CD4-positive, alpha-beta T cell treated with Interleukin-1 beta for 1 hour (primary cell): ENCODE data around the gene ASB15.
"Not testable (repeated sequence)": the region's sequence is repeated elsewhere in the genome, so short reads cannot be mapped to it uniquely, and the experiment has no call there.

Experiments used
- DNase-seq, 2 donors: peaks; one replicate each; pipeline ENCODE4 v3.0.0-alpha.2; 2020 to 2022

The ASB15 gene

DNA sequence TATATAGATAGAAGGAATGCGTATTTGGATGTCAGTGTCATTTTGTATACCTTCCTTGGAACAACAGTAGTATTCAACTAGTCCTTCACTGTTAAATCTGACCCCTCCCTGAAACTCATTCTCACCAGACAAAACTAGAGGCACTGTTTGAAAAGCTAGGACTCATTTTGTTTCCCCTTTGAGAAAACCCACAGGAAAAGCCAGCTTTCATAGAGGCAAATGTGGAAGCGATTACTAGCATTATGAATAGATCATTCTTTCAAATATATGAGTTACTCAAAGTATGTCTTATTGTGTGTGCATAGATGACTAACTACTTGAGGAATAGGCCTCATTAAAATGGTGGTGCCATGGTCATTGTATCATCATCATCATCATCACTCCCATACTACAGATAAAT, 1.9 kb upstream of the ASB15 start:
- no peak for DNase-seq

DNA sequence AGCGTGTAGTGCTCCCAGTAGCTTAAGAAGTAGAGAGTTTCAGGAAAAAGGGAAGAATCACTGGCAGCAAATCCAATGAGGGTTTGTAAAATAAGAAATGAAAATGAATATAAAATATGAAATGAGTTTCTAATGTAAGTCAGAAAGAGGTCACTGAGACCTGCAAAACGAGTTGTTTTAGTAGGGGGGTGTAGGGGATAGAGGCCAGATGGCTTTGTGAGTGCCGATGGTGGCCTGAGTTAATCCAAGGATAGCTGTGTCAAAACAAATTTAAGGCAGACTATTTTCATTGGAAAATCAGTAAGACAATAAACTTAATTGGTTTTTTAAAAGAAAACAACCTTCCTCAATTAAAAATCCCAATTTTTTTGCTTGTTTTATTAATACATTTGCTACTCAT, 745 bp upstream of the ASB15 start:
- DNase-seq, result no peak

DNA sequence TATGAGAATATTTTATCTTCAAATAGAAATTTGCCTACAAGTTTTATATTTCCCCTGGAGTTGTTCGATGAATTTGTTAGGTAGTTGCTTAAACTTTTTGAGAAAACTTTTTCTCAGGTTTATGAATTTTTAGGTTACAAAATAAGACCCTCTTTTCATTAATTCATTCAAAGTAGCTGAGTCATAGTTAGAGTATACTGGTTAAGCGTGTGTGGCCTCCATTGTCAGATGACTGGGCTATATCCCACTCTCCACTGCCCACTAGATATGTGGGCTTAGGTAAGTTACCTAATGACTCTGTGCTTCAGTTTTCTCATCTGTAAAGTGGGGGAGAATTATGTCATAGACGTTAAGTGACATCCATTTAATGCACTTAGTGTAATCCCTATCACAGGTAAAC, 1.0 kb downstream of the ASB15 start:
- DNase-seq, result no peak

DNA sequence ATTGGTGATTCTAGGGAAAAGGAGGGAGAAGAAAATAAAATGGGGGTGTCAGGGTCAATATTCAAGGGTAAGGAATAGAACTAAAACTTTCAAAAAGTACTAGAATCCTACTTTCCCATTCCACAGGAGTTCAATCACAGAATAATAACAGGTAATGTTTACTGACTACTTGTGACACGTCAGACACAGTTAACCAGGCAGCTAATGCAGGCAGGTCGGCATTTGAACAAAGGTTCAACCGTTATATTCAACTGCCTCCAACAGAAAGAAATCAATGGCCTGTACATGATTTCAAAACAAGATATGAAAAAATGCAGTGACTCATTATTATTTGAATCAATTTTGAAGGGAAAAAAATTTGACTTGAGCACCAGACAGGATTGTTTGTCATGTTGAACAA, 3.1 kb downstream of the ASB15 start:
- no peak for DNase-seq

DNA sequence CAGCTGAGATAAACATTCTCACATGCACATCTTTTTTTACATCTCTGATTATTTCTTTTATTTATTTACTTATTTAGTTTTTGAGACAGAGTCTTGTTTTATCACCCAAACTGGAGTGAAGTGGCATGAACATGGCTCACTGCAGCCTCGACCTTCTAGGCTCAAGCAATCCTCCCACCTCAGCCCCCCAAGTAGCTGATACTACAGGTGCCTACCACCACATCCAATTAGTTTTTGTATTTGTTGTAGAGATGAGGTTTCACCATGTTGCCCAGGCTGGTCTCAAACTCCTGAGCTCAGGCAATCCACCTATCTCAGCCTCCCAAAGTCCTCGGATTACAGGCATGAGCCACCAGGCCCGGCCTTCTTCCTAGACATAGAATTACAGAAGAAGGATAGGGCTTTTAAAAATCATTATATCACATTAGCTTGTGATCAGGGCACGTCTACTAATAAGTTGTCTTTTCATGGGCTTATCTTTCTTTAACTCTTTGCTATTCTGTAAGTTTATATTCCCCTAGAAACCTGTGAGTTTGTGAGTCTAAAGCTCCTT, 5.9 kb downstream of the ASB15 start:
- DNase-seq, result no peak

DNA sequence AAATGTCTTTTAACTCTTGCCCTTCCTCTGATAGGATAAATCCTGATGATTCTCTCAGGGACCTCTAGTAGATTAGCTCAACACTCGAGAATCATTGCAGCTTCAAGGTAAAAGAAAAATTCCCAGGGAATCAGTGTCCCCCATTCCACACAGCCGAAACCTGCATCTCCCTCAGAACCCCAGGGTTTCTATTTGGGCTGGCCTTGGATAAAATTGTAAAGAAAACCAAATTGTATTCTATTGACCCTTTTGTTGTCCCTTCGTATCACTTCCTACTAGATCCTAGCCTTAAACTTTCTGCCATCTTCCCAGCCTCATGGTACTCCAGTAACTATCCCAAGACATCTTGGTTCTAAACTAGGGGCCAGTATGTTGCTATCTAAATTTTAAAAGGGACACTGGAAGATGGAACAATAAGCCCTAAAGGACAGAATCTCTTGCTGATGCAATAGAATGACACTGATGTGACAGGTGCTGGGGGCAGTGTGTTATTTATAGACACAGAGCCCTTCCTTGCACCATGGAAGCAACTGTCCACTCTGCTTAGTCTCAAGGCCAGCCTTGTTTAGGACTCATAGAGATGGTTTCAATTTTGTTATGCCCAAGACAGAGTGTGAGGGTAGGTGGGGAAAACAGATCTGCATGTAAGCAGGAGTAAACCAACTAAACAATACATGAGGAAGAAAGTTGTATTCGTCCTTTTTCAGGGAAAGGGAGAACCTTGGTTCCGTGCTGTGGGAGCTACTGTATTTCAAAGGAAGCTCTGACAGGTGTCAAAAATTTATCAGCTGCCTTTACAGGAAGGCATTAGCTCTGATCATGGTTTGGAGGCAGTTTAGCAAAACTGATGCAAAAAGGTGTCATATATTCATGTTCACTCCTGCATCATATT, 7.6 kb downstream of the ASB15 start:
- DNase-seq, result no peak

DNA sequence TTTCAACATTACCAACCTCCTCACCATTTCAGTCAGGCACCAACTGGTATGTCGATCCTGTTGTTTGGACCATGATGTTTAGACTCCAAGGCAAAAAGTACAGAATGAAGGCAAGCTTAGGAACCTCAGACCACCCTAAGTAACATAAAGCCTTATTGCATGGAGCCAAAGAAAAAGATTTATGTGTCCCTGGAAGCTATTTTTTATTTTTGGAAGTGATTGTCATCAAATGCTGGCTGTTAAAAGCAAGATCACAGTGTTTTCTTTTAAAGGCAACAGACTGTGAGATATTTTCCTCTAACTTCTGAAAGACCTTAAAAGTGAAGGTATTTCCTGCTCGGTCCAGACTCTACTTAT, 8.2 kb downstream of the ASB15 start:
- DNase-seq, result no peak

DNA sequence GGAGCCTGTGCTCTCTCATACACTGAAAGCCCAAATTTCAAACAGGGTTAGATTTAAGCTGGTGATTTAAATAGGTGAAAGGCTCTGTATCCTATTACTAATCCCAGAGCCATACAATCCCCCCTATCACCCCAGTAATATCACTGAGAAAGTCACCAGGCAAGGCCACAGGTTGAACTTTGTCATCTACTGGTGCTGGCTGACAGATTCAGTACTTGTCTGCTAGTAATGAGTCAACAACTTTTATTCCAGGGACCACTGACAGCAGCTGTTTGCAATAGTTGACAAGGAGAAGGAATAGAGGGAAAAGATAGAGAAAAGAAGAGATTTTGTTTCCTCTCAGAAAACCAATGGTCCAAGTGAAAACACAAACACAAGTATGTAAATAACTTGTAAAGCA, 10.4 kb downstream of the ASB15 start:
- DNase-seq, result no peak

DNA sequence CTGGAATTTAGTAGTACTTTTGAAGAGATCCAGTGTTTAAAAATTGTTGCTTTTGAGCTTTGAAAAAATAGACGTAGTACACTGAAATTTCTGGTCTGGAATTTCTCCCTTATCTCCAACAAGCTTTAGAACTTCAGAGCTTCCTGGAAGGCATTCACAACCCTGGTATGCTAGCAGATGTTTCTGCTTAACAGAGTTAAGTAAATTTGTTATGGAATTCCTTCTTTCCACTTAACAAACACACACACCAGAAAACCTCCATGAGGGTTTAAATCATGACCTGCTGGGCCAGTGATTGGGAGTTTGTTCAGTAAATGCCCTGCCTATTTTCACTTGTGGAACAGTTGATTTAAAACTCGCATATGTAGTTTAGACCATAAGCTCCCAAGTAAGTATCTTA, 13.7 kb downstream of the ASB15 start:
- DNase-seq, result no peak

DNA sequence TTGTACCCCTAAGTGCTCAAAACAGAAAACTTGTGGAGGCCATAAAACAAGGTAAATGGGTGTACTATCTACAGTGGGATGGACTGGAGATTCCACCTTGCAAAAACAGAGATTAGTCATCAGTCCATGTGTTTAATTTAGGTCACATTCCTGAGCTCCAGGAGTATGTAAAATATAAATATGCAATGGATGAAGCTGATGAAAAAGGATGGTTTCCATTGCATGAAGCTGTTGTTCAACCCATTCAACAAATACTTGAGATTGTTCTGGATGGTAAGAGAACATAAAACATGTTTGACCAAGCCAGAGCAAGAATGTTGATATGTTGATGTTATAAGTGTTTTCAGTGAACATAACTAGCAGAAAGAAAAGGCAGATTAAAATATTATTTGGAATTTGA, 14.6 kb downstream of the ASB15 start:
- no peak for DNase-seq

DNA sequence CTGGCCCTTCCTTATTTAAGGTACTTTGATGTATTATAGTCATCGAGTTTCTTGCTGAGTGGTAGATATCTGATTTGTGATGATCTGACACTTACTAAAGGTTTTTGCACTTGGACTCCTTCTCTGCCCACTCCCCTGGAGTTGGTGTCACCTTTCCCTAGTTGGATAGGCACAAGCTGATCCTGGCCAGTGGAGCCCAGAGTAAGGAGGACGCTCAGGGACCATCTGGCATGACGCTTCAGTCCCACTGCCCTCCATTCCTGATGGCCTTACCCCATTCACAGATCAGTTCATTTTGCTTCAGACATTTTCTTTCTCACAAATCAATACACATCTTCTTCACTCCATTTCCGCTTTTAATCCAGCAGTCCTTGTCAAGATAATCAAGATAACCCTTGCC, 20.1 kb downstream of the ASB15 start:
- no peak for DNase-seq

DNA sequence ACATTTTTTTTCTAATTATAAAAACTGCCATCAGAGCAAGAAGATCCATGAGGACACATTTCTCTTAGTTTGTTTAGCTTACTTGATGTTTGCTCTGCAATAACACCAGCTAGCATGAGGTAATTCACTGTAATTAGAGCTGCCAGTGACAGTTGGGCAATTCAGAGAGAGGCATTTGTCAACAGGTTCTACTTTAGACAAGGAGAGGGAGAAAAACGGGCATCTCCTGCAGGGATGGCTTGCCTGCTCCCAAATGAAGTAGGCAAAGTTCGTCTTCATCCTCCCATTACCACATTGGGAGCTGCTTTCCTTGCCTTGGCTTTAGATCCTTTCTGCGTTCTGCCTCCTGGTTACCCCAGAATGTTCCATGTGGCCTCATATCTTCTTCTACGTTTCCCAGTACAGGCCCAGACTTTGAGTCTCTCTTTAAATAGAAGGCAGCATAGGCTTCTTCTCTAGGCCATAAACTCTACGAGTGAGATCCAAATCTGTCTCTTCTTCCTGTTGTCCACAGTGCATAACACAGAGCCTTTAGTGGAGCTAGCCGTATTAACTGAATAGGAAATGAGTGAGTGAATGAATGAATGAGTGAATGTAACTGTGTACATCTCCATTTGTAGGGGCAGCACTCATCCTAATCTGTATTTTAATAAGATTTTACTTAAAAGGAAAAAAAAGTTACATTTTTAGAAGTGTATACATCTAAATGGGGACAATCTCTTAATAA, 21.2 kb downstream of the ASB15 start:
- DNase-seq, result no peak

DNA sequence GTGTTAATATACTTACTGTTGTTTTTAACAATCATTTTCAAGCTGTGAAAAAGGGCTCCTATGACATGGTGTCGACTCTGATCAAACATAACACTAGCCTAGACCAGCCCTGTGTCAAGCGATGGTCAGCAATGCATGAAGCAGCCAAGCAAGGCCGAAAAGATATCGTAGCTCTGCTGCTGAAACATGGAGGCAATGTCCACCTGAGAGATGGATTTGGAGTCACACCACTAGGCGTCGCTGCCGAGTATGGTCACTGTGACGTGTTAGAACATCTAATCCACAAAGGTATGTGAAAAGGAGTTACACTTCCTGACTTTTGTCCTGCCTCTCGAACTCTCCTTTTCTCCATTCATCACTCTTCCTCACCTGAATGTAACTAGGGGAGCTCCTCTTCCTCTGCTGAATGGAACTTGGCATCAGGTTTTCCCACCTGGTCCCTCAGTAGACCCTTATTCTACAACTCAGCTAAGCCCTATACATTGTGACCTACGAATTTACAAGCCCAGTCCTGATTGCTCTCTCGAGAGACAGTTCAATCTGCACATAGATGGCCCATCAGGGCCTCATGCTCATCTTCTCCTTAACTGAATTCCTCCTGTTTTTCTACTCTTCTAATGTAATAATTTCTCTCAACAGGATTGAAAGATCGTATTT, 23.0 kb downstream of the ASB15 start:
- DNase-seq, result peak; percentile 32 to 53

DNA sequence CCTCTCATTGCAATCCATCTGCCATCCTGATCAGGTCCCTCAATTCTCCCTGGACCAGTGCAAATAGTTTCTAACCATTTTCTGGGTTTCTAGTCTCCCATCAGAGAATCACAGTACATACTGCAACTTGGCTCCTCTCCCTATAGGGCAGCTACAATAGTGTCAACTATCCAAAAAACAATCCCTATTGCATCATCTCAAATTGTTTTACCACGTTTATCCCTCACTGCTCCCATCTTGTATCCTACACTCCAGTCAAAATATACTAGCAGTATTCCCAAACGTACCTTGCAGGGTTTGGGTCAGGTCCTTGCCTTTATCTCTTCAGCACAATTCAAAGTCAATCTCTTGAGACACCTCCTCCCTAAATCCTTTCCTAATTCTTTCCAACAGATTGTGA, 23.6 kb downstream of the ASB15 start:
- DNase-seq, result no peak

DNA sequence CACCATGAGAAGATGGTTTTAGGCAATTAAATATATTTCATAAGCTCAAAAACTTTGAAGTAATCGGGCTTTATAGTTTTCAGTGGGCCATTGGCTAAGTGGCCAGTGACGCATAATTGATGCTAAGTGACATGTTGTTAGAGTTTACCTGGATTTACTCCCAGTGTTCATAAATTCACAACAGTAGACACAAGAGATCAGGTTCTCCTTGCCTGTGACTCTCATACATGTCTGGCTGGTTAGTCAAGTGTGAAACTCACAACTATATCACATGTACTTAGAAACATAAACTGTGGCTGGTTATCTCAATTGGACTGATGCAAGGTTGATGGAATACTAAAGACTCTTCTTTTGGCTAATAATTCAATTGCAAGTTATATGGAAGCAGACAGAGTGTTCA, 26.2 kb downstream of the ASB15 start:
- no peak for DNase-seq

DNA sequence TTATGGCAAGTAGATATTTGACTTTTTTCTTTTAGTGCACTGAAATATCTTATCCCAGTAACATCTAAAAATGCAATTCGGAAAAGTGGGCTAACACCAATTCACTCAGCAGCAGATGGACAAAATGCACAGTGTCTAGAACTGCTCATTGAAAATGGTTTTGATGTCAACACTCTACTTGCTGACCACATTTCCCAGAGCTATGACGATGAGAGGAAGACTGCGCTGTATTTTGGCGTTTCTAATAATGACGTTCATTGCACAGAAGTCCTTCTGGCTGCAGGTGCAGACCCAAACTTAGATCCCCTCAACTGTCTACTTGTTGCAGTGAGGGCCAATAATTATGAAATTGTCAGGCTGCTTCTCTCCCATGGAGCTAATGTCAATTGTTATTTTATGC, 27.2 kb downstream of the ASB15 start:
- DNase-seq, result no peak

DNA sequence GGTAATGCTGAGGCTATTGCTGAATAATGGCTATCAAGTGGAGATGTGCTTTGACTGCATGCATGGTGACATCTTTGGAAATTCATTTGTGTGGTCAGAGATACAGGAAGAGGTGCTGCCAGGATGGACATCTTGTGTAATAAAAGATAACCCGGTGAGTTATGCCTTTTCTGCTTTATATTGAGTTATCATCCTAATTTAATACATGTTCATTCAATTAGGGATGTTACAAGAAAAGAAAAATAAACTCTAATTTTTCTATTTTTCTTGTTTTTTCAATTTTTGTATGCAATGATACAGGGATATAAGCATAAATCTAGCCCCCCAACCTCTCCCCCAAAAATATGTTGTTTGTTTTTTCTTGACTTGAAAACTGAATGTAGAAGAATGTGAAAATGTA, 27.7 kb downstream of the ASB15 start:
- DNase-seq, result no peak

DNA sequence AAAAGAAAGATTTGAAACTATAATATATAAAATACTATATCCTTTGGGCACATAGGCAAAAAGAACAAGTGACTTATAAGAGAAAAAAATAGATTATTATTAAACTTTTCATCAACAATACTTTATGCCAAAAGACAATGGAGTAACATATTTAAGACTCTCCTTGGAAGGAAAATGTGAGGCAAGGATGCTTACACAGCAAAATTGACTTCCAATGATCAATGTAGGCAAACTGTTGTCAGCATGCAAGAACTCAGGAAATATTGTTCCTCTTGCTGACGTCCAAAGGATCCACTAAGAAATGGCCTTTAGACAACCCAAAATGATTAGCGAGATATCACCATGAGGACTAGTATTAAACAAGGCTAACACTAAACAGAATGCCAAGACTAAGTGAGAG, 31.2 kb downstream of the ASB15 start:
- no peak for DNase-seq

DNA sequence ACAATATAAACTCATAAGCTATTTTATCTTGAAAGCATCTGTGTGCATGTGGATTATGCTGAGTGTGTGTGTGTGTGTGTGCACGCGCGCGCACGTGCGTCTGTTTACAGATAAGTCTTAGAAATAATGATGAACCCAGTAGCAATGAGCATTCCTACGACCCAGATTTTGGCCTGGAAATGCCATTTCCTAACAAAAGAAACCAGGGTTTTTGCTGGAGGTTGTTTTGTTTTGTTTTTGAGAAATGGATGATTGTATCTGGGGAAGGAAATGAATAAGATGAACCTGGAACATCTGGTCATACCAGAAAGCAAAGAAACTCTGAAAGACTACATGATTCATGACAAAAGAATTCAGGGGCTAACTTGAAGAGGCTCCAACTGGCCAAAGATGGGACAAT, 31.9 kb downstream of the ASB15 start:
- no peak for DNase-seq

DNA sequence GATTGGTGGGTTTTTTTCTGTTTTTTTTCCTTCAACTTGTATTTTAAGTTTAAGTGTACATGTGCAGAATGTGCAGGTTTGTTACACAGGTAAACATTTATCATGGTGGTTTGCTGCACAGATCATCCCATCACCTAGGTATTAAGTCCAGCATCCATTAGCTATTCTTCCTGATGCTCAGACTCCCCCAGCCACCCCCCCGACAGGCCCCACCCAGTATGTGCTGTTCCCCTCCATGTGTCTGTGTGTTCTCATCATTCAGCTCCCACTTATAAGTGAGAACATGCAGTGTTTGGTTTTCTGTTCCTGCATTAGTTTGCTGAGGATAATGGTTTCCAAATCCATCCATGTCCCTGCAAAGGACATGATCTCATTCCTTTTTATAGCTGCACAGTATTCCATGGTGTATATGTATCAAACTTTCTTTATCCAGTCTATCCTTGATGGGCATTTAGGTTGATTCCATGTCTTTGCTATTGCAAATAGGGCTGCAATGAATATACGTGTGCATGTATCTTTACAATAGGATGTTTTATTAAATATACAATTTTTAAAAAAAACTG, 32.5 kb downstream of the ASB15 start:
- DNase-seq, result not testable (repeated sequence)

DNA sequence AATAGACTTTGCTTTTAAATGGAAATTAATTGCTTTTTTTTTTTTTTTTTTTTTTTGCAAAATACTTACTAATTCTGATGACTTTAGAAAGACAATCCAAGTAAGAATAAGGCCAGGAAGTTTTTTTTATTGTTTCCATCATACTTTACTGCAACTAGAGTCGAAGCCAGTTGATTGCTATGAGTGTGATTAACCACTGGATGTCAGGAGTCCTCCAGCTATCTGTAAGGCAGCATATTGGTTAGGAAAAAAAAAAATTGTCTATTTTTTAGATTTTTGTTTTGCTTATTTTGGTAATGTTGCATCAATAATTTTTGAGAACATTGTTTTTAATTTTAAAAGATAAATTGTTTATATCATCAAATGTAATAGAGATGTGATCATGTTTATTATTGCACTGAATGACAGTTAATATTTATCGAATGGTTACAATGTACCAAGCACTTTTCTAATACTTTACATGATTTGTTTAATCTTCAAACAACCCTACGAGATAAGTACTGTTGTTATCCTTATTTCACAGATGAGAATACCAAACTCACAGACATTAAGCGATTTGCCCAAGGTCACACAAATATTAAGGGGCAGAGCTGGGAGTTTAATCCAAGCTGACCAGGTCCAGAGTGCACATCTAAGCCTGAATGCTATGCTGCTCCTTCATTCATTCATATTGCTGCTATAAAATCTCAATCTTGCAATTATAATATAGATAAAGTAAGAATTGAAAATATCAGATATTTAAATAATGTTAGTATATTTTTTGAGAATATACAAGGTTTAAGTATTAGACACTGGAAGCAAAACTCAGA, 34.1 kb downstream of the ASB15 start:
- DNase-seq, result no peak

DNA sequence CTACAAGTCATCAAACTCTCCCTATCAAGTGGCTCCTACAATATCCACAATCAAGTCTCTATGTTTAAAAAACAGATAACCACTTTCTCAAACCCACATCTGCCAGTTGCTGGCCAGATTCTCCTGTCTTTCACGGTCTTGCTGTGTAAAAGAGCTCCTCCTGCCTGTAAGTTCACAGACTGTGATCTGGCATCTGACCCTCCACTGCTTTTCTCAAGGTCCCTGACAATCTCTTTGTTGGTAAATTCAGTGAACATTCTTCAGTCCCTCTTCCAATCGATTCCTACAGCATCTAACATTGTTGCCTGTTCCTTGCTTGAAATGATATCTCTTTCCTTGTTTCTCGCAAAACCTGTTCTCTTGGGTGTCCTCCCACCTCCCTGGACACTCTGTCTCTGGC, 35.6 kb downstream of the ASB15 start:
- DNase-seq, result no peak

DNA sequence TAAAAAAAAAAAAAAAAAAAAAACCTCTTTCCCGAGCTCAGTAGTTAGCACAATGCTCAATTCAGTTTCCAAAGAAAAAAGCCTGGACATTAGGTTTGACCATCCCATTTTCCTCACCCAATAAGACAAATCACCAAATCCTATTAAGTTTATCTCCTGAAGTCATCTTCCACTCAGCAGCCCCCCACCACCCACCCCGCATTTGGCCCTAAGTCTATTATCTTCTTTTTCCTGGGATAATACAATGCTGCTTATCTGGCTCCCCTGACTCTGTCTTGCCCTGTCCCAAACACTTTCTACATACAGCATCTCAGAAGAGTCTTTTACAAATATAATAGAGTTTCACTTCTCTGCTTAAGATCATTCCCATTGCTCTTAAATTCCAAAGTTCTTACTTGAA, 36.3 kb downstream of the ASB15 start:
- no peak for DNase-seq
